WTC11 (cell line): ENCODE data around the gene GGCT.

Experiments
- ELF4 ChIP-seq: sonication (generic); formaldehyde crosslinking; IDR thresholded peaks from 2 replicates; pipeline ENCODE4 v1.8.1; 2022; ENCODE audit warnings: low read depth, mild to moderate bottlenecking, moderate library complexity, missing genetic modification reagents
- FOXJ3 ChIP-seq: sonication (generic); formaldehyde crosslinking; IDR thresholded peaks from 2 replicates; pipeline ENCODE4 v1.9.0; 2021; ENCODE audit warnings: missing genetic modification reagents, mild to moderate bottlenecking, borderline replicate concordance
- IRF2 ChIP-seq: sonication (generic); formaldehyde crosslinking; IDR thresholded peaks from 2 replicates; pipeline ENCODE4 v1.8.0; 2022; ENCODE audit warnings: low read depth, missing genetic modification reagents, borderline replicate concordance
- NFE2L1 ChIP-seq: sonication (generic); formaldehyde crosslinking; IDR thresholded peaks from 2 replicates; pipeline ENCODE4 v1.8.1; 2023; ENCODE audit warnings: missing genetic modification reagents
- NR2C2 ChIP-seq: sonication (generic); formaldehyde crosslinking; IDR thresholded peaks from 2 replicates; pipeline ENCODE4 v1.8.0; 2022; ENCODE audit warnings: mild to moderate bottlenecking, missing genetic modification reagents
- SMAD4 ChIP-seq: sonication (generic); formaldehyde crosslinking; IDR thresholded peaks from 2 replicates; pipeline ENCODE4 v1.8.0; 2022; ENCODE audit warnings: mild to moderate bottlenecking, missing genetic modification reagents
- SP1 ChIP-seq: sonication (generic); formaldehyde crosslinking; conservative IDR thresholded peaks from 2 replicates; pipeline ENCODE4 v1.8.1; 2022; ENCODE audit warnings: missing genetic modification reagents
- ZNF121 ChIP-seq: sonication (generic); formaldehyde crosslinking; IDR thresholded peaks from 2 replicates; pipeline ENCODE4 v1.8.0; 2023; ENCODE audit warnings: missing genetic modification reagents
- TF ChIP-seq, protein P1 (sequence below): fragments of 200-600 bp; IDR thresholded peaks from 2 replicates; pipeline ENCODE4 v1.8.0; 2022; ENCODE audit warnings: antibody characterized with exemption
- TF ChIP-seq, protein P2 (sequence below): sonication (generic); formaldehyde crosslinking; conservative IDR thresholded peaks from 2 replicates; pipeline ENCODE4 v1.8.1; 2023; ENCODE audit warnings: mild to moderate bottlenecking, low read depth, missing genetic modification reagents, moderate library complexity
- TF ChIP-seq, protein P3 (sequence below): sonication (generic); formaldehyde crosslinking; IDR thresholded peaks from 2 replicates; pipeline ENCODE4 v1.8.1; 2023; ENCODE audit warnings: mild to moderate bottlenecking, moderate library complexity, missing genetic modification reagents

DNA sequence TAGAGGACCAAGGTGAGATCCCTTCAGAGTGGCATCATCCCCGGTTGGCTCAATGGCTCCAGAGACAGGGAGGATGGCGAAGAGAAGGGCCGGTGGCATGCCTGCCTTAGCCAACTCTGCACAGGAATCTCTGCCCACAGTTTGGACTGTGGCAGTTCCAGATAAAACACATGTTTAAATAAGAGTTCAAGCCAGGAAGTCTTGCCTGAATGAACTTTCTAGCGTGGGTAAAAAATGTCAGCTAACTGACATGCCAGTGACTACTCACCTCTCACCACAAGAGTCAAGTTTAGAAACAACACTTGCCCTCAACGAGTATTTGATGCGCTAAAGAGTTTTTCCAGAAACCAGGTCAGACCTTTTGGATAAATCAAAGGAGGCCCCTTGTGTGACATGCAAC, 29.0 kb downstream of the GGCT start:
- TF ChIP-seq, protein P1, sequence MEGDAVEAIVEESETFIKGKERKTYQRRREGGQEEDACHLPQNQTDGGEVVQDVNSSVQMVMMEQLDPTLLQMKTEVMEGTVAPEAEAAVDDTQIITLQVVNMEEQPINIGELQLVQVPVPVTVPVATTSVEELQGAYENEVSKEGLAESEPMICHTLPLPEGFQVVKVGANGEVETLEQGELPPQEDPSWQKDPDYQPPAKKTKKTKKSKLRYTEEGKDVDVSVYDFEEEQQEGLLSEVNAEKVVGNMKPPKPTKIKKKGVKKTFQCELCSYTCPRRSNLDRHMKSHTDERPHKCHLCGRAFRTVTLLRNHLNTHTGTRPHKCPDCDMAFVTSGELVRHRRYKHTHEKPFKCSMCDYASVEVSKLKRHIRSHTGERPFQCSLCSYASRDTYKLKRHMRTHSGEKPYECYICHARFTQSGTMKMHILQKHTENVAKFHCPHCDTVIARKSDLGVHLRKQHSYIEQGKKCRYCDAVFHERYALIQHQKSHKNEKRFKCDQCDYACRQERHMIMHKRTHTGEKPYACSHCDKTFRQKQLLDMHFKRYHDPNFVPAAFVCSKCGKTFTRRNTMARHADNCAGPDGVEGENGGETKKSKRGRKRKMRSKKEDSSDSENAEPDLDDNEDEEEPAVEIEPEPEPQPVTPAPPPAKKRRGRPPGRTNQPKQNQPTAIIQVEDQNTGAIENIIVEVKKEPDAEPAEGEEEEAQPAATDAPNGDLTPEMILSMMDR: no peak
- no peak for TF ChIP-seq SP1 (CRISPR knock-in tag)
- no peak for TF ChIP-seq FOXJ3 (CRISPR knock-in tag)
- no peak for TF ChIP-seq ELF4 (CRISPR knock-in tag)
- no peak for TF ChIP-seq NR2C2 (CRISPR knock-in tag)
- TF ChIP-seq, protein P2, sequence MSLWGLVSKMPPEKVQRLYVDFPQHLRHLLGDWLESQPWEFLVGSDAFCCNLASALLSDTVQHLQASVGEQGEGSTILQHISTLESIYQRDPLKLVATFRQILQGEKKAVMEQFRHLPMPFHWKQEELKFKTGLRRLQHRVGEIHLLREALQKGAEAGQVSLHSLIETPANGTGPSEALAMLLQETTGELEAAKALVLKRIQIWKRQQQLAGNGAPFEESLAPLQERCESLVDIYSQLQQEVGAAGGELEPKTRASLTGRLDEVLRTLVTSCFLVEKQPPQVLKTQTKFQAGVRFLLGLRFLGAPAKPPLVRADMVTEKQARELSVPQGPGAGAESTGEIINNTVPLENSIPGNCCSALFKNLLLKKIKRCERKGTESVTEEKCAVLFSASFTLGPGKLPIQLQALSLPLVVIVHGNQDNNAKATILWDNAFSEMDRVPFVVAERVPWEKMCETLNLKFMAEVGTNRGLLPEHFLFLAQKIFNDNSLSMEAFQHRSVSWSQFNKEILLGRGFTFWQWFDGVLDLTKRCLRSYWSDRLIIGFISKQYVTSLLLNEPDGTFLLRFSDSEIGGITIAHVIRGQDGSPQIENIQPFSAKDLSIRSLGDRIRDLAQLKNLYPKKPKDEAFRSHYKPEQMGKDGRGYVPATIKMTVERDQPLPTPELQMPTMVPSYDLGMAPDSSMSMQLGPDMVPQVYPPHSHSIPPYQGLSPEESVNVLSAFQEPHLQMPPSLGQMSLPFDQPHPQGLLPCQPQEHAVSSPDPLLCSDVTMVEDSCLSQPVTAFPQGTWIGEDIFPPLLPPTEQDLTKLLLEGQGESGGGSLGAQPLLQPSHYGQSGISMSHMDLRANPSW: no peak
- no peak for TF ChIP-seq ZNF121 (CRISPR knock-in tag)
- no peak for TF ChIP-seq NFE2L1
- TF ChIP-seq, protein P3, sequence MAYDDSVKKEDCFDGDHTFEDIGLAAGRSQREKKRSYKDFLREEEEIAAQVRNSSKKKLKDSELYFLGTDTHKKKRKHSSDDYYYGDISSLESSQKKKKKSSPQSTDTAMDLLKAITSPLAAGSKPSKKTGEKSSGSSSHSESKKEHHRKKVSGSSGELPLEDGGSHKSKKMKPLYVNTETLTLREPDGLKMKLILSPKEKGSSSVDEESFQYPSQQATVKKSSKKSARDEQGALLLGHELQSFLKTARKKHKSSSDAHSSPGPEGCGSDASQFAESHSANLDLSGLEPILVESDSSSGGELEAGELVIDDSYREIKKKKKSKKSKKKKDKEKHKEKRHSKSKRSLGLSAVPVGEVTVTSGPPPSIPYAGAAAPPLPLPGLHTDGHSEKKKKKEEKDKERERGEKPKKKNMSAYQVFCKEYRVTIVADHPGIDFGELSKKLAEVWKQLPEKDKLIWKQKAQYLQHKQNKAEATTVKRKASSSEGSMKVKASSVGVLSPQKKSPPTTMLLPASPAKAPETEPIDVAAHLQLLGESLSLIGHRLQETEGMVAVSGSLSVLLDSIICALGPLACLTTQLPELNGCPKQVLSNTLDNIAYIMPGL (CRISPR knock-in tag): no peak
- no peak for TF ChIP-seq SMAD4 (CRISPR knock-in tag)
- no peak for TF ChIP-seq IRF2
